K562 (cell line): ENCODE measurements around the gene SKIC3. TPM values are rescaled to one million over a fixed set of nuclear protein-coding genes. Genes with fewer than 3 reads are reported as not detected.

Experiments
- ATAC-seq: fragments of 200-7000 bp; cut with Tn5 transposase; 3 replicates; pipeline ENCODE4 v1.9.1; 2020; ENCODE audit warnings: moderate library complexity
- BruUV-seq: library from RNA; stranded (reverse); fragments of 400-500 nt; replicated peaks from 2 replicates; lab custom pipeline; 2021; lab: Mats Ljungman, UMichigan
- CTCF ChIA-PET: fragments of 300-600 bp; formaldehyde crosslinking; extraction: SDS; loops from one replicate; lab custom pipeline; 2021; ENCODE audit warnings: low intra/inter-chr PET ratio; lab: Yijun Ruan, JAX
- POLR2A ChIA-PET: fragments of 300-600, 350-650 bp; sonication (Branson Sonifier 250); formaldehyde crosslinking; extraction: SDS; loops from one replicate; lab custom pipeline; 2021; ENCODE audit warnings: antibody characterized with exemption, inconsistent platforms; lab: Yijun Ruan, JAX
- DNase-seq, 4 experiments: peaks; one replicate each; pipeline versions ENCODE4 v3.0.0 to v3.0.0-alpha.2; 2011 to 2018; ENCODE audit warnings: low spot score in 3 of 4, mixed read lengths in 3 of 4; ENCODE audit errors: extremely low read depth in 1 of 4
- FAIRE-seq: peaks from 2 replicates; lab custom pipeline; 2011; peaks lifted over from hg19 to GRCh38; lab: Jason Lieb, UNC
- H2AFZ ChIP-seq: 2 replicates; pipeline ENCODE4 v1.6.0; 2011; ENCODE audit warnings: low read depth, low read length, control low read depth, inconsistent platforms
- H3K27ac ChIP-seq: fragments of 200-600 bp; 3 replicates; pipeline ENCODE4 v1.8.0; 2011; ENCODE audit warnings: low read depth, mild to moderate bottlenecking, control low read depth, inconsistent platforms, low read length, moderate library complexity, mixed read lengths; ENCODE audit errors: extremely low read depth
- H3K27me3 ChIP-seq, 2 experiments: fragments of 300-600 bp in 1 of 2; 2 replicates in 1 of 2; 3 replicates in 1 of 2; pipeline versions ENCODE4 v1.6.0 to v1.8.0; 2011; ENCODE audit warnings: inconsistent platforms in 2 of 2, low read length in 2 of 2, mild to moderate bottlenecking in 1 of 2, mixed read lengths in 1 of 2, moderate library complexity in 1 of 2; ENCODE audit not compliant: control insufficient read depth in 2 of 2, insufficient read depth in 2 of 2
- H3K36me3 ChIP-seq: fragments of 300-600 bp; 3 replicates; pipeline ENCODE4 v1.8.0; 2011; ENCODE audit warnings: mild to moderate bottlenecking, low read length, inconsistent platforms; ENCODE audit not compliant: control insufficient read depth, insufficient read depth
- H3K4me1 ChIP-seq, 2 experiments: fragments of 200-600 bp in 1 of 2; replicated peaks in 1 of 2; 2 replicates in 1 of 2; 3 replicates in 1 of 2; pipeline versions ENCODE4 v1.5.1 to v1.8.0; 2011; ENCODE audit warnings: inconsistent platforms in 2 of 2, low read length in 2 of 2, mild to moderate bottlenecking in 1 of 2, mixed read lengths in 1 of 2, moderate library complexity in 1 of 2; ENCODE audit not compliant: control insufficient read depth in 2 of 2, insufficient read depth in 2 of 2
- H3K4me2 ChIP-seq: 2 replicates; pipeline ENCODE4 v1.6.1; 2011; ENCODE audit warnings: low read length, control low read depth, inconsistent platforms, mixed read lengths; ENCODE audit not compliant: insufficient read depth
- H3K4me3 ChIP-seq: fragments of 200-600 bp; sonication (generic), shearing (Covaris generic); 2 replicates; pipeline ENCODE4 v1.5.1; 2016; ENCODE audit warnings: control low read depth, inconsistent platforms
- H3K79me2 ChIP-seq: fragments of 200-600 bp; 3 replicates; pipeline ENCODE4 v1.8.0; 2011; ENCODE audit warnings: low read length, inconsistent platforms; ENCODE audit not compliant: control insufficient read depth, insufficient read depth
- H3K9ac ChIP-seq, 2 experiments: 2 replicates each; pipeline versions ENCODE4 v1.6.0 to v1.6.1; 2011; ENCODE audit warnings: low read depth in 2 of 2, low read length in 2 of 2, control low read depth in 1 of 2, inconsistent platforms in 1 of 2, mild to moderate bottlenecking in 1 of 2, mixed read lengths in 1 of 2; ENCODE audit not compliant: insufficient read depth in 1 of 2
- H3K9me1 ChIP-seq: one replicate; pipeline ENCODE4 v1.6.0; 2011; ENCODE audit warnings: inconsistent platforms, mild to moderate bottlenecking, low read length, moderate library complexity; ENCODE audit not compliant: control insufficient read depth, insufficient read depth
- H3K9me3 ChIP-seq: replicated peaks from 2 replicates; pipeline ENCODE4 v1.5.1; 2011; ENCODE audit warnings: low read depth, low read length, inconsistent platforms; ENCODE audit not compliant: control insufficient read depth, insufficient read depth
- H4K20me1 ChIP-seq: replicated peaks from 2 replicates; pipeline ENCODE4 v1.6.1; 2011; ENCODE audit warnings: low read length, inconsistent platforms, mixed read lengths; ENCODE audit not compliant: control insufficient read depth, insufficient read depth
- BRF2 ChIP-seq: IDR thresholded peaks from 3 replicates; pipeline ENCODE4 v1.6.1; 2011; ENCODE audit warnings: borderline replicate concordance, mild to moderate bottlenecking; ENCODE audit not compliant: insufficient read length, insufficient read depth
- HDAC3 ChIP-seq: fragments of 450-650 bp; IDR thresholded peaks from 2 replicates; pipeline ENCODE4 v1.6.1; 2018; ENCODE audit warnings: borderline replicate concordance, mild to moderate bottlenecking, moderate library complexity; ENCODE audit not compliant: partially characterized antibody
- JUNB ChIP-seq: fragments of 450-650 bp; formaldehyde crosslinking; conservative IDR thresholded peaks from 2 replicates; pipeline ENCODE4 v1.4.0; 2020; ENCODE audit warnings: mild to moderate bottlenecking
- NR2F6 ChIP-seq: fragments of 450-650 bp; formaldehyde crosslinking; IDR thresholded peaks from 2 replicates; pipeline ENCODE4 v1.4.0; 2020; ENCODE audit warnings: mild to moderate bottlenecking
- TOE1 ChIP-seq, 2 experiments: fragments of 450-650 bp in 1 of 2; sonication (generic) in 1 of 2; formaldehyde crosslinking in 1 of 2; IDR thresholded peaks; 2 replicates each; pipeline versions ENCODE4 v1.7.1 to v1.8.0; 2016 to 2022; ENCODE audit warnings: borderline replicate concordance in 2 of 2, mild to moderate bottlenecking in 2 of 2, antibody characterized with exemption in 1 of 2, inconsistent platforms in 1 of 2, low read depth in 1 of 2, missing genetic modification reagents in 1 of 2, moderate library complexity in 1 of 2
- WGBS: fragments of 100-300 bp; shearing (Covaris generic); methylation state at CpG from one replicate; pipeline ENCODE4 v1.1.6; 2016; ENCODE audit warnings: low coverage, mixed read lengths; ENCODE audit not compliant: insufficient coverage; ENCODE audit errors: missing lambda C conversion rate; 5-methylcytosine and 5-hydroxymethylcytosine counted together
- in situ Hi-C: fragments of 300-500 bp; cut with MboI; formaldehyde crosslinking; loops from 4 replicates; pipeline ENCODE4 v1.15.0; 2018; ENCODE audit warnings: inconsistent platforms, mixed read lengths
- intact Hi-C: fragments of 100-400 bp; cut with micrococcal nuclease; formaldehyde crosslinking; loops from 2 replicates; pipeline ENCODE4 v1.14.2; 2022
- polyA plus RNA-seq, 8 experiments: library from polyadenylated mRNA; depleted of rRNA in 4 of 8; stranded (reverse) in 5 of 8; unstranded in 3 of 8; fragments of >200 nt; fragmentation: Nextera tagmentation in 2 of 8; fragmentation: Illumina TruSeq in 1 of 8; extraction: Ambion mirVana in 2 of 8; extraction: Trizol in 1 of 8; gene quantifications; 2 replicates each; pipeline versions ENCODE4 v1.2.1 to v1.2.3, GENCODE V29; 2011 to 2014; ENCODE audit warnings: inconsistent platforms in 1 of 8, missing spikeins in 1 of 8
- total RNA-seq, 7 experiments: library from RNA; depleted of rRNA in 6 of 7; stranded (reverse); fragments of >200 nt in 6 of 7; fragmentation: Illumina TruSeq in 2 of 7; extraction: Trizol in 2 of 7; gene quantifications; 2 replicates each; pipeline versions ENCODE4 v1.2.1 to v1.2.3, GENCODE V29; 2011 to 2021; ENCODE audit warnings: low replicate concordance in 1 of 7

SKIC3 gene
- total and polyA plus RNA-seq, 9 of the 15 experiments (the other 6 are each of a cell fraction or from before 2014, with no cell fraction given), result 30.7 to 72.4 (median 44.1) TPM

- in situ Hi-C loops, result no loop called here
- TF ChIP-seq NR2F6 (CRISPR knock-in tag), result no peak
- TF ChIP-seq JUNB (CRISPR knock-in tag), result no peak
- no peak for TF ChIP-seq HDAC3
- TF ChIP-seq TOE1 (IDR thresholded peaks at IDR 0.05; ENCODE audit: borderline replicate concordance), result no peak
- TF ChIP-seq TOE1 (CRISPR knock-in tag; IDR thresholded peaks at IDR 0.05; ENCODE audit: borderline replicate concordance, low read depth), result no peak
- no peak for TF ChIP-seq BRF2
- DNase-seq (no peak), ATAC-seq (no peak), FAIRE-seq (no peak)
- 75% methylated on average over 5 of the region's 5 CpGs for WGBS
- Histone ChIP-seq H3K9me3 (no peaks in the 10 kb centered on the region), H4K20me1 (no peaks in the 10 kb centered on the region), H3K79me2 (no peaks in the 10 kb centered on the region), H3K4me2 (no peak overlapping the region), H3K9ac (no peak overlapping the region), H3K9me1 (no peaks in the 10 kb centered on the region), H2AFZ (no peak overlapping the region), H3K4me3 (no peak overlapping the region), H3K27me3 (no peaks in the 10 kb centered on the region), H3K27ac (no peak overlapping the region), H3K36me3 (no peaks in the 10 kb centered on the region), H3K4me1 (peaks cover 0 to 8% of the 10 kb centered on the region in 2 experiments; a peak in 3 of 5 replicates)
- intact Hi-C loops, result no loop called here
- no TSS peak for BruUV-seq
- ChIA-PET CTCF (no interaction called here), POLR2A (no interaction called here)
Measured at GRCh38 chr5:95591490-95591901, 36.7 kb upstream of the SKIC3 start.
